GM12878 (cell line): ENCODE results near the gene KRT25.

Experiments
- EZH2 ChIP-seq: IDR thresholded peaks from 2 replicates; pipeline ENCODE4 v1.6.1; 2012; ENCODE audit warnings: low read depth, mild to moderate bottlenecking, control low read depth, inconsistent platforms, low read length, borderline replicate concordance; ENCODE audit not compliant: control insufficient read depth
- JUND ChIP-seq: IDR thresholded peaks from 2 replicates; pipeline ENCODE4 v1.6.1; 2012; ENCODE audit warnings: low read depth, mild to moderate bottlenecking, low read length, improper control_type of control experiment, moderate library complexity
- KLF5 ChIP-seq: fragments of 450-650 bp; IDR thresholded peaks from 2 replicates; pipeline ENCODE4 v1.6.1; 2014; ENCODE audit warnings: mild to moderate bottlenecking; ENCODE audit not compliant: partially characterized antibody
- MTA3 ChIP-seq: IDR thresholded peaks from 2 replicates; pipeline ENCODE4 v1.6.1; 2012; ENCODE audit warnings: low read length, inconsistent platforms, borderline replicate concordance
- NFIC ChIP-seq: IDR thresholded peaks from 2 replicates; pipeline ENCODE4 v1.6.1; 2012; ENCODE audit warnings: low read depth, mild to moderate bottlenecking, inconsistent platforms, low read length, moderate library complexity
- POLR2A ChIP-seq: IDR thresholded peaks from 2 replicates; pipeline ENCODE4 v1.6.1; 2011; ENCODE audit warnings: low read depth, mild to moderate bottlenecking, low read length
- POLR2AphosphoS5 ChIP-seq: IDR thresholded peaks from 2 replicates; pipeline ENCODE4 v1.6.1; 2011; ENCODE audit warnings: mild to moderate bottlenecking, low read length, inconsistent platforms
- TARDBP ChIP-seq: IDR thresholded peaks from 2 replicates; pipeline ENCODE4 v1.6.1; 2016; ENCODE audit warnings: borderline replicate concordance
- TF ChIP-seq, protein P1 (sequence below), 3 experiments: IDR thresholded peaks in 2 of 3; conservative IDR thresholded peaks in 1 of 3; 2 replicates each; pipeline ENCODE4 v1.5.1; 2011; ENCODE audit warnings: low read depth in 3 of 3, low read length in 3 of 3, mild to moderate bottlenecking in 3 of 3, control low read depth in 2 of 3, moderate library complexity in 2 of 3, inconsistent platforms in 1 of 3, mixed read lengths in 1 of 3; ENCODE audit not compliant: control insufficient read depth in 2 of 3, insufficient read depth in 1 of 3; ENCODE audit errors: extremely low read depth in 1 of 3
- TF ChIP-seq, protein P2 (sequence below): IDR thresholded peaks from 2 replicates; pipeline ENCODE4 v1.6.1; 2012; ENCODE audit warnings: mild to moderate bottlenecking, low read depth, low read length
- TF ChIP-seq, protein P3 (sequence below): IDR thresholded peaks from 2 replicates; pipeline ENCODE4 v1.6.1; 2011; ENCODE audit warnings: low read depth, mild to moderate bottlenecking, low read length, moderate library complexity, borderline replicate concordance; ENCODE audit errors: extremely low read depth
- TF ChIP-seq, protein P4 (sequence below): IDR thresholded peaks from 2 replicates; pipeline ENCODE4 v1.6.1; 2011; ENCODE audit warnings: low read depth, low read length, improper control_type of control experiment, borderline replicate concordance
- TF ChIP-seq, protein P5 (sequence below): fragments of 450-650 bp; IDR thresholded peaks from 2 replicates; pipeline ENCODE4 v1.6.1; 2018; ENCODE audit warnings: mild to moderate bottlenecking, low read depth, moderate library complexity; ENCODE audit not compliant: partially characterized antibody

DNA sequence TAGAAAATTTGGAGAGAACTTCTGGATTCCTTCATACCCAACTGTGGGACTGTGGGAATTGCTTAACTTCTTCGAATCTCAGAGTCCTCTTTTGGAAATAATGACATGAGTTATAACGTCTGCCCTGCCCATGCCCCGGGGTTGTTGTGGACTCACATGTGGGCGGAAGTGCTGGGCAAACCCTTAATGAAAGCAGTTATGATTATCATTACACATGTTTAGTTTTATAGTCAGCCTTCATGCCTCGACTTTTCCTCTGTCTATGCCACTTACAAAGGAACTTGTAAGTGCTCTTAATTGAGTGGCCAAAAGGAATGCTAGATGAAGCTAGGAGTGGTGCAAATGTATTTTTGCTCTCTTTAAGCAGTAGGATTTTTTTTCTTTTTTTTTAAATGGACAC, 23.3 kb upstream of the KRT25 start:
- TF ChIP-seq POLR2AphosphoS5 (no peak), KLF5 (no peak), EZH2 (no peak), POLR2A (no peak), MTA3 (no peak), JUND (no peak), NFIC (no peak), TARDBP (no peak)
- TF ChIP-seq, protein P1, sequence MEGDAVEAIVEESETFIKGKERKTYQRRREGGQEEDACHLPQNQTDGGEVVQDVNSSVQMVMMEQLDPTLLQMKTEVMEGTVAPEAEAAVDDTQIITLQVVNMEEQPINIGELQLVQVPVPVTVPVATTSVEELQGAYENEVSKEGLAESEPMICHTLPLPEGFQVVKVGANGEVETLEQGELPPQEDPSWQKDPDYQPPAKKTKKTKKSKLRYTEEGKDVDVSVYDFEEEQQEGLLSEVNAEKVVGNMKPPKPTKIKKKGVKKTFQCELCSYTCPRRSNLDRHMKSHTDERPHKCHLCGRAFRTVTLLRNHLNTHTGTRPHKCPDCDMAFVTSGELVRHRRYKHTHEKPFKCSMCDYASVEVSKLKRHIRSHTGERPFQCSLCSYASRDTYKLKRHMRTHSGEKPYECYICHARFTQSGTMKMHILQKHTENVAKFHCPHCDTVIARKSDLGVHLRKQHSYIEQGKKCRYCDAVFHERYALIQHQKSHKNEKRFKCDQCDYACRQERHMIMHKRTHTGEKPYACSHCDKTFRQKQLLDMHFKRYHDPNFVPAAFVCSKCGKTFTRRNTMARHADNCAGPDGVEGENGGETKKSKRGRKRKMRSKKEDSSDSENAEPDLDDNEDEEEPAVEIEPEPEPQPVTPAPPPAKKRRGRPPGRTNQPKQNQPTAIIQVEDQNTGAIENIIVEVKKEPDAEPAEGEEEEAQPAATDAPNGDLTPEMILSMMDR (IDR thresholded peaks at IDR 0.05 in 2 of 3, conservative IDR thresholded peaks at IDR 0.05 in 1 of 3; ENCODE audit: control insufficient read depth in 2 of 3, extremely low read depth in 1 of 3, insufficient read depth in 1 of 3, low read depth in 3 of 3, low read length in 3 of 3), result no peak
- TF ChIP-seq, protein P2, sequence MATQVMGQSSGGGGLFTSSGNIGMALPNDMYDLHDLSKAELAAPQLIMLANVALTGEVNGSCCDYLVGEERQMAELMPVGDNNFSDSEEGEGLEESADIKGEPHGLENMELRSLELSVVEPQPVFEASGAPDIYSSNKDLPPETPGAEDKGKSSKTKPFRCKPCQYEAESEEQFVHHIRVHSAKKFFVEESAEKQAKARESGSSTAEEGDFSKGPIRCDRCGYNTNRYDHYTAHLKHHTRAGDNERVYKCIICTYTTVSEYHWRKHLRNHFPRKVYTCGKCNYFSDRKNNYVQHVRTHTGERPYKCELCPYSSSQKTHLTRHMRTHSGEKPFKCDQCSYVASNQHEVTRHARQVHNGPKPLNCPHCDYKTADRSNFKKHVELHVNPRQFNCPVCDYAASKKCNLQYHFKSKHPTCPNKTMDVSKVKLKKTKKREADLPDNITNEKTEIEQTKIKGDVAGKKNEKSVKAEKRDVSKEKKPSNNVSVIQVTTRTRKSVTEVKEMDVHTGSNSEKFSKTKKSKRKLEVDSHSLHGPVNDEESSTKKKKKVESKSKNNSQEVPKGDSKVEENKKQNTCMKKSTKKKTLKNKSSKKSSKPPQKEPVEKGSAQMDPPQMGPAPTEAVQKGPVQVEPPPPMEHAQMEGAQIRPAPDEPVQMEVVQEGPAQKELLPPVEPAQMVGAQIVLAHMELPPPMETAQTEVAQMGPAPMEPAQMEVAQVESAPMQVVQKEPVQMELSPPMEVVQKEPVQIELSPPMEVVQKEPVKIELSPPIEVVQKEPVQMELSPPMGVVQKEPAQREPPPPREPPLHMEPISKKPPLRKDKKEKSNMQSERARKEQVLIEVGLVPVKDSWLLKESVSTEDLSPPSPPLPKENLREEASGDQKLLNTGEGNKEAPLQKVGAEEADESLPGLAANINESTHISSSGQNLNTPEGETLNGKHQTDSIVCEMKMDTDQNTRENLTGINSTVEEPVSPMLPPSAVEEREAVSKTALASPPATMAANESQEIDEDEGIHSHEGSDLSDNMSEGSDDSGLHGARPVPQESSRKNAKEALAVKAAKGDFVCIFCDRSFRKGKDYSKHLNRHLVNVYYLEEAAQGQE, result no peak
- TF ChIP-seq, protein P3, sequence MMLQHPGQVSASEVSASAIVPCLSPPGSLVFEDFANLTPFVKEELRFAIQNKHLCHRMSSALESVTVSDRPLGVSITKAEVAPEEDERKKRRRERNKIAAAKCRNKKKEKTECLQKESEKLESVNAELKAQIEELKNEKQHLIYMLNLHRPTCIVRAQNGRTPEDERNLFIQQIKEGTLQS, result no peak
- TF ChIP-seq, protein P4, sequence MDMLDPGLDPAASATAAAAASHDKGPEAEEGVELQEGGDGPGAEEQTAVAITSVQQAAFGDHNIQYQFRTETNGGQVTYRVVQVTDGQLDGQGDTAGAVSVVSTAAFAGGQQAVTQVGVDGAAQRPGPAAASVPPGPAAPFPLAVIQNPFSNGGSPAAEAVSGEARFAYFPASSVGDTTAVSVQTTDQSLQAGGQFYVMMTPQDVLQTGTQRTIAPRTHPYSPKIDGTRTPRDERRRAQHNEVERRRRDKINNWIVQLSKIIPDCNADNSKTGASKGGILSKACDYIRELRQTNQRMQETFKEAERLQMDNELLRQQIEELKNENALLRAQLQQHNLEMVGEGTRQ, result no peak
- TF ChIP-seq, protein P5, sequence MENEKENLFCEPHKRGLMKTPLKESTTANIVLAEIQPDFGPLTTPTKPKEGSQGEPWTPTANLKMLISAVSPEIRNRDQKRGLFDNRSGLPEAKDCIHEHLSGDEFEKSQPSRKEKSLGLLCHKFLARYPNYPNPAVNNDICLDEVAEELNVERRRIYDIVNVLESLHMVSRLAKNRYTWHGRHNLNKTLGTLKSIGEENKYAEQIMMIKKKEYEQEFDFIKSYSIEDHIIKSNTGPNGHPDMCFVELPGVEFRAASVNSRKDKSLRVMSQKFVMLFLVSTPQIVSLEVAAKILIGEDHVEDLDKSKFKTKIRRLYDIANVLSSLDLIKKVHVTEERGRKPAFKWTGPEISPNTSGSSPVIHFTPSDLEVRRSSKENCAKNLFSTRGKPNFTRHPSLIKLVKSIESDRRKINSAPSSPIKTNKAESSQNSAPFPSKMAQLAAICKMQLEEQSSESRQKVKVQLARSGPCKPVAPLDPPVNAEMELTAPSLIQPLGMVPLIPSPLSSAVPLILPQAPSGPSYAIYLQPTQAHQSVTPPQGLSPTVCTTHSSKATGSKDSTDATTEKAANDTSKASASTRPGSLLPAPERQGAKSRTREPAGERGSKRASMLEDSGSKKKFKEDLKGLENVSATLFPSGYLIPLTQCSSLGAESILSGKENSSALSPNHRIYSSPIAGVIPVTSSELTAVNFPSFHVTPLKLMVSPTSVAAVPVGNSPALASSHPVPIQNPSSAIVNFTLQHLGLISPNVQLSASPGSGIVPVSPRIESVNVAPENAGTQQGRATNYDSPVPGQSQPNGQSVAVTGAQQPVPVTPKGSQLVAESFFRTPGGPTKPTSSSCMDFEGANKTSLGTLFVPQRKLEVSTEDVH, result no peak
